IMR-90 (cell line): ENCODE data around the gene NOD1. TPM values are rescaled to one million over a fixed set of nuclear protein-coding genes. Genes with fewer than 3 reads are reported as not detected.

Experiments
- ATAC-seq: fragments of 200-7000 bp; cut with Tn5 transposase; 2 replicates; pipeline ENCODE4 v1.9.1; 2020; ENCODE audit warnings: low read depth, mild to moderate bottlenecking, moderate library complexity
- BruUV-seq: library from RNA; stranded (reverse); fragments of 400-500 nt; replicated peaks from 2 replicates; lab custom pipeline; 2021; lab: Mats Ljungman, UMichigan
- CTCF ChIA-PET: fragments of 300-600 bp; formaldehyde crosslinking; extraction: SDS; loops from one replicate; lab custom pipeline; 2021; ENCODE audit warnings: antibody characterized with exemption; lab: Yijun Ruan, JAX
- POLR2A ChIA-PET: fragments of 300-600 bp; sonication (Branson Sonifier 250); formaldehyde crosslinking; loops from one replicate; lab custom pipeline; 2022; ENCODE audit warnings: antibody characterized with exemption; ENCODE audit not compliant: unreplicated experiment; lab: Charles Lee
- DNase-seq: peaks from one replicate; pipeline ENCODE4 v3.0.0; 2013
- H2AFZ ChIP-seq: replicated peaks from 2 replicates; pipeline ENCODE3; 2013; ENCODE audit warnings: low read length, mild to moderate bottlenecking; ENCODE audit not compliant: poor library complexity
- H2AK5ac ChIP-seq: 2 replicates; pipeline ENCODE4 v1.6.1; 2013; ENCODE audit warnings: low read depth, low read length, inconsistent platforms
- H2AK9ac ChIP-seq: replicated peaks from 2 replicates; pipeline ENCODE3; 2013; ENCODE audit warnings: mild to moderate bottlenecking, low read depth, low read length, moderate library complexity; ENCODE audit not compliant: poor library complexity
- H2BK120ac ChIP-seq: 2 replicates; pipeline ENCODE4 v1.6.1; 2013; ENCODE audit warnings: low read depth, low read length, inconsistent platforms
- H2BK15ac ChIP-seq: 3 replicates; pipeline ENCODE4 v1.6.1; 2013; ENCODE audit warnings: low read depth, low read length, inconsistent platforms
- H2BK20ac ChIP-seq: 2 replicates; pipeline ENCODE4 v1.6.1; 2013; ENCODE audit warnings: low read depth, mild to moderate bottlenecking, inconsistent platforms, low read length, moderate library complexity
- H2BK5ac ChIP-seq: 2 replicates; pipeline ENCODE4 v1.6.1; 2013; ENCODE audit warnings: mild to moderate bottlenecking, low read depth, low read length, inconsistent platforms; ENCODE audit not compliant: poor library complexity, severe bottlenecking
- H3K14ac ChIP-seq: replicated peaks from 2 replicates; pipeline ENCODE4 v1.6.1; 2013; ENCODE audit warnings: low read depth, low read length, inconsistent platforms
- H3K18ac ChIP-seq: 2 replicates; pipeline ENCODE4 v1.6.1; 2013; ENCODE audit warnings: low read depth, low read length, control low read depth
- H3K23ac ChIP-seq: 2 replicates; pipeline ENCODE4 v1.6.1; 2013; ENCODE audit warnings: low read depth, low read length, inconsistent platforms
- H3K27ac ChIP-seq: 2 replicates; pipeline ENCODE4 v1.5.1; 2013; ENCODE audit warnings: mild to moderate bottlenecking, control low read depth, low read length; ENCODE audit not compliant: insufficient read depth
- H3K27me3 ChIP-seq: 2 replicates; pipeline ENCODE4 v1.6.1; 2013; ENCODE audit warnings: low read length; ENCODE audit not compliant: control insufficient read depth, insufficient read depth
- H3K36me3 ChIP-seq: 2 replicates; pipeline ENCODE4 v1.6.1; 2013; ENCODE audit warnings: low read length, mixed read lengths; ENCODE audit not compliant: control insufficient read depth, insufficient read depth
- H3K4ac ChIP-seq: 2 replicates; pipeline ENCODE4 v1.6.1; 2013; ENCODE audit warnings: low read depth, low read length, inconsistent platforms
- H3K4me1 ChIP-seq: 2 replicates; pipeline ENCODE4 v1.6.1; 2013; ENCODE audit warnings: low read length, mixed read lengths; ENCODE audit not compliant: control insufficient read depth, insufficient read depth
- H3K4me2 ChIP-seq: 2 replicates; pipeline ENCODE4 v1.6.1; 2013; ENCODE audit warnings: low read depth, mild to moderate bottlenecking, control low read depth, low read length, moderate library complexity
- H3K4me3 ChIP-seq: 2 replicates; pipeline ENCODE4 v1.5.1; 2013; ENCODE audit warnings: low read depth, mild to moderate bottlenecking, control low read depth, low read length, moderate library complexity; ENCODE audit not compliant: insufficient read depth
- H3K56ac ChIP-seq: 2 replicates; pipeline ENCODE4 v1.6.1; 2013; ENCODE audit warnings: low read length, inconsistent platforms; ENCODE audit not compliant: insufficient read depth; ENCODE audit errors: extremely low read depth
- H3K79me1 ChIP-seq, 2 experiments: 2 replicates each; pipeline ENCODE4 v1.6.1; 2013; ENCODE audit warnings: low read length in 2 of 2, inconsistent platforms in 1 of 2, low read depth in 1 of 2
- H3K9ac ChIP-seq: 2 replicates; pipeline ENCODE4 v1.6.1; 2013; ENCODE audit warnings: low read depth, low read length, control low read depth
- H3K9me1 ChIP-seq: 2 replicates; pipeline ENCODE4 v1.6.1; 2013; ENCODE audit warnings: low read length, inconsistent platforms; ENCODE audit not compliant: insufficient read depth
- H3K9me3 ChIP-seq: 2 replicates; pipeline ENCODE4 v1.6.1; 2013; ENCODE audit warnings: low read length; ENCODE audit not compliant: control insufficient read depth, insufficient read depth
- H4K20me1 ChIP-seq: 2 replicates; pipeline ENCODE4 v1.6.1; 2013; ENCODE audit warnings: low read length, inconsistent platforms; ENCODE audit not compliant: insufficient read depth
- H4K5ac ChIP-seq: 2 replicates; pipeline ENCODE4 v1.6.1; 2013; ENCODE audit warnings: mild to moderate bottlenecking, low read depth, low read length, control low read depth
- H4K8ac ChIP-seq, 2 experiments: 2 replicates each; pipeline ENCODE4 v1.6.1; 2013; ENCODE audit warnings: low read depth in 2 of 2, low read length in 2 of 2, control low read depth in 1 of 2, inconsistent platforms in 1 of 2
- H4K91ac ChIP-seq: 2 replicates; pipeline ENCODE4 v1.6.1; 2013; ENCODE audit warnings: low read depth, low read length, inconsistent platforms; ENCODE audit not compliant: insufficient read depth
- CEBPB ChIP-seq: IDR thresholded peaks from 2 replicates; pipeline ENCODE4 v1.6.1; 2012; ENCODE audit warnings: low read depth, low read length, improper control_type of control experiment
- CHD1 ChIP-seq: IDR thresholded peaks from 2 replicates; pipeline ENCODE4 v1.6.1; 2012; ENCODE audit warnings: low read depth, low read length, improper control_type of control experiment
- CTCF ChIP-seq: conservative IDR thresholded peaks from 2 replicates; pipeline ENCODE4 v1.5.1; 2012; ENCODE audit warnings: mild to moderate bottlenecking, low read depth, low read length, improper control_type of control experiment
- FOS ChIP-seq: fragments of 150-350 bp; IDR thresholded peaks from 2 replicates; pipeline ENCODE4 v1.6.1; 2016; ENCODE audit warnings: low read depth, low read length
- MAZ ChIP-seq: IDR thresholded peaks from 2 replicates; pipeline ENCODE4 v1.6.1; 2012; ENCODE audit warnings: low read depth, mild to moderate bottlenecking, low read length, improper control_type of control experiment, moderate library complexity, borderline replicate concordance
- NFE2L2 ChIP-seq: fragments of 150-350 bp; IDR thresholded peaks from 2 replicates; pipeline ENCODE4 v1.6.1; 2016; ENCODE audit warnings: low read depth, mild to moderate bottlenecking, low read length
- POLR2A ChIP-seq: IDR thresholded peaks from 2 replicates; pipeline ENCODE4 v1.6.1; 2012; ENCODE audit warnings: mild to moderate bottlenecking, low read depth, low read length
- RAD21 ChIP-seq: IDR thresholded peaks from 2 replicates; pipeline ENCODE4 v1.6.1; 2012; ENCODE audit warnings: low read length, improper control_type of control experiment
- RCOR1 ChIP-seq: IDR thresholded peaks from 2 replicates; pipeline ENCODE4 v1.6.1; 2012; ENCODE audit warnings: mild to moderate bottlenecking, low read length, improper control_type of control experiment; ENCODE audit not compliant: insufficient replicate concordance
- SMC3 ChIP-seq: fragments of 150-350 bp; IDR thresholded peaks from 2 replicates; pipeline ENCODE4 v1.6.1; 2016; ENCODE audit warnings: low read depth, mild to moderate bottlenecking, antibody characterized with exemption, low read length, moderate library complexity
- WGBS, 2 experiments: methylation state at CpG; one replicate each; pipeline versions ENCODE4 v1.1.5 to v1.1.7; 2013; ENCODE audit warnings: missing lambda C conversion rate in 2 of 2; ENCODE audit not compliant: insufficient read length in 1 of 2; ENCODE audit errors: extremely low coverage in 2 of 2; 5-methylcytosine and 5-hydroxymethylcytosine counted together
- dilution Hi-C: fragments of 300-500 bp; cut with HindIII; formaldehyde crosslinking; loops from one replicate; pipeline ENCODE4 v1.14.3; 2018; ENCODE audit warnings: low sequenced_read_pairs; ENCODE audit not compliant: unreplicated experiment
- in situ Hi-C: fragments of 300-500 bp; cut with MboI; formaldehyde crosslinking; loops from 3 replicates; pipeline ENCODE4 v1.14.3; 2019; ENCODE audit warnings: low sequenced_read_pairs, inconsistent platforms, mixed read lengths
- intact Hi-C: fragments of 100-400 bp; cut with micrococcal nuclease; formaldehyde crosslinking; loops from 2 replicates; pipeline ENCODE4 v1.10.0; 2022
- polyA plus RNA-seq, 3 experiments: library from polyadenylated mRNA; depleted of rRNA; stranded (reverse); fragments of >200 nt; gene quantifications; 2 replicates each; pipeline ENCODE4 v1.2.3, GENCODE V29; 2012; ENCODE audit warnings: low replicate concordance in 1 of 3
- total RNA-seq: library from RNA; depleted of rRNA; stranded (reverse); fragments of >200 nt; gene quantifications from 2 replicates; pipeline ENCODE4 v1.2.3, GENCODE V29; 2012
- TF ChIP-seq, protein P1 (sequence below): fragments of 150-350 bp; IDR thresholded peaks from 2 replicates; pipeline ENCODE4 v1.6.1; 2016; ENCODE audit warnings: low read depth, mild to moderate bottlenecking, low read length, moderate library complexity, borderline replicate concordance

The NOD1 gene
- total and polyA plus RNA-seq, 2 of the 4 experiments (the other 2 are of a cell fraction): 1.8 to 3.0 TPM

DNA sequence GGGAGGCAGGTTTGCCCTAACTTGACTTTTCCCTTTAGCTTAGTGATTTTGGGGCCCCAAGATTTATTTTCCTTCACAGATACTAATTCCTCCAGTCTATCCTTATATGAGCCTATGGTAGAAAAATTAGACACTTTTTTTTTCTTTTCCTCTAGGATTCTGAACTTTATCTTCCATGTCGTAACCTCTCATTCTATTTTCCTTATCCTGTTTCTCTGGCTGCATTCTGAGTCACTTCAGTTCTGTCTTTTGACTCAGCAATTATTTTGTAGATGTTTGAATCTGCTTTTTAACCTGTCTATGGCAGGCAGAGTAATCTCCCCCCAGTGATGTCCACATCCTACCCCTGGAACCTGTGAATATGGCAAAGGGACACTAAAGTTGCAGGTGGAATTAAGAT lies 7.1 kb upstream of the NOD1 start:
- no peak overlapping the region for H2BK5ac ChIP-seq
- WGBS, 2 experiments: no CpG with 5 or more reads among the region's 1 CpG
- intact Hi-C loops (no loop called here), in situ Hi-C loops (no loop called here), dilution Hi-C loops (no loop called here)
- TF ChIP-seq, protein P1, sequence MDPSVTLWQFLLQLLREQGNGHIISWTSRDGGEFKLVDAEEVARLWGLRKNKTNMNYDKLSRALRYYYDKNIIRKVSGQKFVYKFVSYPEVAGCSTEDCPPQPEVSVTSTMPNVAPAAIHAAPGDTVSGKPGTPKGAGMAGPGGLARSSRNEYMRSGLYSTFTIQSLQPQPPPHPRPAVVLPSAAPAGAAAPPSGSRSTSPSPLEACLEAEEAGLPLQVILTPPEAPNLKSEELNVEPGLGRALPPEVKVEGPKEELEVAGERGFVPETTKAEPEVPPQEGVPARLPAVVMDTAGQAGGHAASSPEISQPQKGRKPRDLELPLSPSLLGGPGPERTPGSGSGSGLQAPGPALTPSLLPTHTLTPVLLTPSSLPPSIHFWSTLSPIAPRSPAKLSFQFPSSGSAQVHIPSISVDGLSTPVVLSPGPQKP: no peak
- TF ChIP-seq POLR2A: no peak
- no peak for TF ChIP-seq SMC3
- no peak for TF ChIP-seq RAD21
- no peak for TF ChIP-seq FOS
- TF ChIP-seq MAZ: no peak
- TF ChIP-seq CTCF: no peak
- TF ChIP-seq RCOR1: no peak
- no peak for TF ChIP-seq CEBPB
- TF ChIP-seq CHD1: no peak
- TF ChIP-seq NFE2L2: no peak
- H3K23ac ChIP-seq: no peak overlapping the region
- no peak overlapping the region for H2BK120ac ChIP-seq
- ATAC-seq: no peak
- H3K4ac ChIP-seq: no peak overlapping the region
- no peak overlapping the region for H3K56ac ChIP-seq
- DNase-seq: no peak
- H3K36me3 ChIP-seq: no peaks in the 10 kb centered on the region
- no peak overlapping the region for H2BK20ac ChIP-seq
- no peak overlapping the region for H3K18ac ChIP-seq
- H3K4me2 ChIP-seq: no peak overlapping the region
- H2AK9ac ChIP-seq: no peak overlapping the region
- no peak overlapping the region for H3K14ac ChIP-seq
- H2AK5ac ChIP-seq: no peak overlapping the region
- no peak overlapping the region for H4K5ac ChIP-seq
- H3K4me3 ChIP-seq: no peak overlapping the region
- H4K8ac ChIP-seq: no peak overlapping the region
- H3K27ac ChIP-seq: no peak overlapping the region
- no TSS peak for BruUV-seq
- H4K20me1 ChIP-seq: no peaks in the 10 kb centered on the region
- no peak overlapping the region for H4K91ac ChIP-seq
- H3K9ac ChIP-seq: no peak overlapping the region
- no peaks in the 10 kb centered on the region for H3K27me3 ChIP-seq
- ChIA-PET POLR2A (no interaction called here), CTCF (no interaction called here)
- peaks cover 3% of the 10 kb centered on the region; the same call in 1 of the 2 replicates for H3K9me3 ChIP-seq
- no peak overlapping the region for H2AFZ ChIP-seq
- no peaks in the 10 kb centered on the region for H3K4me1 ChIP-seq
- H3K79me1 ChIP-seq: no peaks in the 10 kb centered on the region
- no peaks in the 10 kb centered on the region for H3K9me1 ChIP-seq
- H2BK15ac ChIP-seq: no peak overlapping the region
